MCF 10A (cell line): ENCODE data around the gene DNAJB7. TPM values are rescaled to one million over a fixed set of nuclear protein-coding genes. Genes with fewer than 3 reads are reported as not detected.
A peak's percentile ranks its signal among the peaks of the same experiment; 100 is the strongest.
"Not testable (repeated sequence)": the region's sequence is repeated elsewhere in the genome, so short reads cannot be mapped to it uniquely, and the experiment has no call there.

Experiments used
- BruUV-seq: library from RNA; stranded (reverse); fragments of 400-500 nt; replicated peaks from 2 replicates; lab custom pipeline; 2021; lab: Mats Ljungman, UMichigan
- CTCF ChIA-PET: fragments of 300-600 bp; sonication (Branson Sonifier 250); formaldehyde crosslinking; extraction: SDS; loops from one replicate; lab custom pipeline; 2021; ENCODE audit warnings: antibody characterized with exemption, inconsistent platforms; lab: Yijun Ruan, JAX
- POLR2A ChIA-PET: fragments of 300-600, 350-650 bp; sonication (Branson Sonifier 250); formaldehyde crosslinking; extraction: SDS; loops from one replicate; lab custom pipeline; 2020; ENCODE audit warnings: antibody characterized with exemption, inconsistent platforms; lab: Yijun Ruan, JAX
- DNase-seq: peaks from one replicate; pipeline ENCODE4 v3.0.0-alpha.2; 2018; ENCODE audit not compliant: unreplicated experiment
- H3K27ac Mint-ChIP-seq: one replicate; pipeline ENCODE4 v1.8.0; 2022; ENCODE audit warnings: mild to moderate bottlenecking, low read depth, mixed read lengths; ENCODE audit not compliant: unreplicated experiment
- H3K27me3 Mint-ChIP-seq: one replicate; pipeline ENCODE4 v1.8.0; 2022; ENCODE audit warnings: mixed read lengths; ENCODE audit not compliant: insufficient read depth, unreplicated experiment
- H3K36me3 Mint-ChIP-seq: one replicate; pipeline ENCODE4 v1.8.0; 2022; ENCODE audit warnings: mild to moderate bottlenecking, moderate library complexity, mixed read lengths; ENCODE audit not compliant: insufficient read depth, unreplicated experiment
- H3K4me1 Mint-ChIP-seq: one replicate; pipeline ENCODE4 v1.8.0; 2022; ENCODE audit warnings: mixed read lengths; ENCODE audit not compliant: insufficient read depth, unreplicated experiment
- H3K4me3 Mint-ChIP-seq: one replicate; pipeline ENCODE4 v1.8.0; 2022; ENCODE audit warnings: mild to moderate bottlenecking, moderate library complexity, mixed read lengths; ENCODE audit not compliant: unreplicated experiment
- H3K9me3 Mint-ChIP-seq: one replicate; pipeline ENCODE4 v1.8.0; 2022; ENCODE audit warnings: mixed read lengths; ENCODE audit not compliant: unreplicated experiment
- CTCF ChIP-seq: fragments of 200-600 bp; IDR thresholded peaks from one replicate; pipeline ENCODE4 v1.8.0; 2022; ENCODE audit warnings: antibody characterized with exemption, mild to moderate bottlenecking; ENCODE audit not compliant: unreplicated experiment
- intact Hi-C: fragments of 100-400 bp; cut with micrococcal nuclease; formaldehyde crosslinking; loops from 2 replicates; pipeline ENCODE4 v1.14.1; 2022
- total RNA-seq: library from RNA; stranded (reverse); gene quantifications from 2 replicates; pipeline ENCODE4 v1.2.3, GENCODE V29; 2022

The DNAJB7 gene
- total RNA-seq, 1 experiment from 2014 or later, result not detected

DNA sequence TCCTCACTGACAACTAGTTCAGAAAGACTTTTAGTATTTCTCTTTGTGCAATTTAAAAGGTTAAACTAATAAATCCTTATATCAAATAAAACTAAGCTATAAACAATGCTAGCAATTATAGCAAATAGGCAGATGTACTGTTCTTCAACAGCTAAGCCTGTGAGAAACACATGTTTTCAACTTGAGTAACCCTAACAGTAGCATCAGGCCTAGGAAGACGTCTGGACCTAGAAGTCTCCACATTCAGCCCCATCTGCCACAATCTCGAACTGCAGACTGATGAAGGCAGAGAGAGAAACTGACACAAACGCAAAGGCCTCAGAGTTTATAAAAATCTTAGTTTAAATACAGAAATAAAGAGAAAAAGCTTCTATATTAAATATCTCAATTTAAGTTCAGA, 8.0 kb downstream of the DNAJB7 start:
- POLR2A ChIA-PET, result interaction anchor here (0.6 to 6.9 kb wide), 11 partner anchors 8 to 432 kb away, joined by 3 to 58 read pairs (median 5); partner anchors contain the start of genes DNAJB7, RANGAP1 and SLC25A17
- Mint-ChIP-seq H3K27ac (peak overlapping the region; percentile 99), H3K36me3 (peaks cover 44% of the 10 kb centered on the region), H3K4me1 (peaks cover 21% of the 10 kb centered on the region), H3K9me3 (no peaks in the 10 kb centered on the region), H3K27me3 (no peaks in the 10 kb centered on the region), H3K4me3 (peak overlapping the region; percentile 97)
- no TSS peak for BruUV-seq
- no peak for TF ChIP-seq CTCF
- intact Hi-C loops, result no loop called here
- CTCF ChIA-PET, result interaction anchor here (1.0 kb wide), 1 partner anchor 341 kb away, joined by 3 read pairs; no protein-coding TSS in a partner anchor
- DNase-seq, result peak; percentile 17

GRCh38 chr22:40853333-40853732, 8.6 kb downstream of the DNAJB7 start:
- TF ChIP-seq CTCF, result no peak
- ChIA-PET CTCF (no interaction called here), POLR2A (interaction anchor here (0.5 to 6.9 kb wide), 9 partner anchors 9 to 836 kb away, joined by 3 to 58 read pairs (median 3); partner anchors contain the start of genes DNAJB7 and SLC25A17)
- no TSS peak for BruUV-seq
- Mint-ChIP-seq H3K4me3 (peak overlapping the region; percentile 97), H3K36me3 (peaks cover 48% of the 10 kb centered on the region), H3K27ac (peak overlapping the region; percentile 99), H3K9me3 (no peaks in the 10 kb centered on the region), H3K4me1 (peaks cover 21% of the 10 kb centered on the region), H3K27me3 (no peaks in the 10 kb centered on the region)
- intact Hi-C loops, result no loop called here
- peak; percentile 6 for DNase-seq

GRCh38 chr22:40845816-40846215, 16.1 kb downstream of the DNAJB7 start:
- H3K27ac Mint-ChIP-seq, intact Hi-C loops, H3K9me3 Mint-ChIP-seq, H3K4me3 Mint-ChIP-seq, BruUV-seq, H3K27me3 Mint-ChIP-seq: not testable (repeated sequence)
- ChIA-PET CTCF (interaction anchor here (0.8 kb wide), 1 partner anchor 15 kb away, joined by 5 read pairs; no protein-coding TSS in a partner anchor), POLR2A (interaction anchor here (1.4 to 1.6 kb wide), 3 partner anchors 9 to 15 kb away, joined by 4 to 8 read pairs (median 7); partner anchors contain the start of genes ST13 and XPNPEP3)
- peaks cover 34% of the 10 kb centered on the region for H3K4me1 Mint-ChIP-seq
- peak; percentile 14 for DNase-seq
- peaks cover 98% of the 10 kb centered on the region for H3K36me3 Mint-ChIP-seq

DNA sequence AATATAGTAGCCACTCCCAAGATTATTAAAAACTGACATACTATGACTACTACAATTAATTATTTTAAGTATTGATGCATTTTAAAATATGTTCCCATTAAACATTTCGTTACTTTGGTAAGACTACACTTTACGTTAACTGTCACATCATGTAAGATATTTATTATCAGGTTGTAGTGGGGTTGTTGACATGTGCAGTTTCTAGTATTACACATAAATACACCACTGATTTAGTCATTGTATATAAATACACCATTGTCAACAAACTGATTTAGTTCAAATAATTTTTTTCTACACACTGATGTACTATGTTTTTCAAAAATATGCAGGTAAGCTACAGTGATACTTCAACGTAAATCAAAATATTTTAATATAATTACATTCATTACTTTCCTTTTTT, 17.0 kb downstream of the DNAJB7 start:
- Mint-ChIP-seq H3K4me1 (peaks cover 28% of the 10 kb centered on the region), H3K27me3 (no peaks in the 10 kb centered on the region), H3K36me3 (peaks cover 100% of the 10 kb centered on the region), H3K9me3 (no peaks in the 10 kb centered on the region), H3K4me3 (no peak overlapping the region), H3K27ac (no peak overlapping the region)
- ChIA-PET CTCF (no interaction called here), POLR2A (interaction anchor here (1.4 to 1.6 kb wide), 2 partner anchors 12 to 16 kb away, joined by 4 to 8 read pairs; partner anchors contain the start of genes ST13 and XPNPEP3)
- no TSS peak for BruUV-seq
- DNase-seq, result no peak
- no peak for TF ChIP-seq CTCF
- intact Hi-C loops, result no loop called here
